ENCODE data around the gene PARVB. TPM values are rescaled to one million over a fixed set of nuclear protein-coding genes. Genes with fewer than 3 reads are reported as not detected.

PARVB gene
- polyA plus RNA-seq, 1 experiment, result 49.5 TPM

DNA sequence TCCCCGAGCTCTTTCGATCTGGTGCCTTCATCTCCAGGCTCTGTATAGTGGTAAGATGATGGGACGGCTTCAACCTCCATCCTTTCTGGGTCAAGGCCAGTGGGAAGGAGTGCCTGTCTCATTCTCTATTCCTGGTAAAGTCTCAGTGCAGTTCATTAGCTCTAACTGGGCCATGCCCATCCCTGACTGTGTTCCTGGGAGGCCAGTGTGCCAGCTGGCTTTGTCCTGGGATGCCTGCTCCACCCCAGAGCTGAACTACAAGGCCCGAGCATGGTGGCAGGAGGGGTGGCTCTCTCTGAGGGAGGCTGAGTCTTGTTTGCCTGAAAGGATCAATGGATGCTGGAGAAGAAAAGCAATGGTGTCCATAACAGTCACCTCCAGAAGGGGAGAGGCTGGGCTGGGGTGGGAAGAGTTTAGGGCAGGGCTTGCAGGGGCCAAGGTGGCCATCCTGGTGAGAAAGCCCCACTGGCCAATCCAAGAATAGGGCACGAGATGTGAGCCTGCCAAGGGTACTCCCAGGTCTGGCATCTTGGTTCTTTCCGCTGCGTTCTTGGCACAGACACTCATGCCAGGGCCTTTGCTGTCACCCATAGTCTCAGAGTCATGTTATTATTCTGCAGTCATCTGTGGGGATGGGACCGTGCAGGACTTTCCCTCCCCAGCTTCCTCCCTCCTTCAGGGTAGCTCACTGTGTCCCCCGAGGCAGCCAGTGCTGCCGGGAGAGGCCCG lies 60.1 kb downstream of the PARVB start:
- DNase-seq (ENCODE audit: low read depth, low spot score), result no peak
- Histone ChIP-seq H3K4me3 (ENCODE audit: low read depth, low read length) (no peak overlapping the region), H3K27me3 (ENCODE audit: control insufficient read depth, insufficient read depth, low read length) (no peaks in the 10 kb centered on the region), H3K9me3 (ENCODE audit: control insufficient read depth, insufficient read depth, low read length) (peaks cover 11% of the 10 kb centered on the region), H3K27ac (ENCODE audit: low read depth, low read length) (no peak overlapping the region)
- ChIA-PET CTCF (interaction anchor here (0.7 to 9.8 kb wide), 4 partner anchors 17 to 542 kb away, joined by 3 to 110 read pairs (median 8); no protein-coding TSS in a partner anchor), POLR2A (no interaction called here)
- TF ChIP-seq, protein P1, sequence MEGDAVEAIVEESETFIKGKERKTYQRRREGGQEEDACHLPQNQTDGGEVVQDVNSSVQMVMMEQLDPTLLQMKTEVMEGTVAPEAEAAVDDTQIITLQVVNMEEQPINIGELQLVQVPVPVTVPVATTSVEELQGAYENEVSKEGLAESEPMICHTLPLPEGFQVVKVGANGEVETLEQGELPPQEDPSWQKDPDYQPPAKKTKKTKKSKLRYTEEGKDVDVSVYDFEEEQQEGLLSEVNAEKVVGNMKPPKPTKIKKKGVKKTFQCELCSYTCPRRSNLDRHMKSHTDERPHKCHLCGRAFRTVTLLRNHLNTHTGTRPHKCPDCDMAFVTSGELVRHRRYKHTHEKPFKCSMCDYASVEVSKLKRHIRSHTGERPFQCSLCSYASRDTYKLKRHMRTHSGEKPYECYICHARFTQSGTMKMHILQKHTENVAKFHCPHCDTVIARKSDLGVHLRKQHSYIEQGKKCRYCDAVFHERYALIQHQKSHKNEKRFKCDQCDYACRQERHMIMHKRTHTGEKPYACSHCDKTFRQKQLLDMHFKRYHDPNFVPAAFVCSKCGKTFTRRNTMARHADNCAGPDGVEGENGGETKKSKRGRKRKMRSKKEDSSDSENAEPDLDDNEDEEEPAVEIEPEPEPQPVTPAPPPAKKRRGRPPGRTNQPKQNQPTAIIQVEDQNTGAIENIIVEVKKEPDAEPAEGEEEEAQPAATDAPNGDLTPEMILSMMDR (IDR thresholded peaks at IDR 0.05; ENCODE audit: low read depth, low read length), result no peak

DNA sequence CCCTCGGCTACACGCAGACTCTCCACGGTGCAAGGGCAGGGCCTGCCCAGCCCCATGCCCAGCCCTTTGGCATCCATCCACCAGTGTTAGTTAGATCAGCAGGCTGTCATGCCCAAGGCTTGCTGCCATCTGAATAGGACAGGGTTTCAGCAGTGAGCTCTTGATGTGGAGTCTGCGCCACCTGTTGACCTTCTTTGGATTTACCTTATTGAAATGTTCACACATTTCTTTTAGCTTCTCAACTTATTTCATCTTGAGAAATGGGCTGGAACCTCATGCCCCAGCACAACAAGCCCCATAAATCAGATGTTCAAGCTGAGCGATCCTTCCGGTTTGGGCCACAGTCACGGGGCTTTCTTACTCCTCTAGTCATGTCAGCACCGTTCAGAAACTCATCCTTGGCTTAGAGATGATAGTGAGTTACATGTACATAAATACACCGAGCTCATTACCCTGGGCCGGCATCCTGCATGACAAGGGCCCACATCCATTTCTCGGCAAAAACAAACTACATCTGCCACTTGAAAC lies 61.7 kb downstream of the PARVB start:
- TF ChIP-seq, protein P1 (IDR thresholded peaks at IDR 0.05; ENCODE audit: low read depth, low read length), result peak; percentile 46
- POLR2A ChIA-PET, result no interaction called here
- Histone ChIP-seq H3K27ac (ENCODE audit: low read depth, low read length) (no peak overlapping the region), H3K9me3 (ENCODE audit: control insufficient read depth, insufficient read depth, low read length) (peaks cover 11% of the 10 kb centered on the region), H3K27me3 (ENCODE audit: control insufficient read depth, insufficient read depth, low read length) (no peaks in the 10 kb centered on the region), H3K4me3 (ENCODE audit: low read depth, low read length) (no peak overlapping the region)
- CTCF ChIA-PET, result interaction anchor here (0.9 to 9.8 kb wide), 5 partner anchors 10 to 540 kb away, joined by 3 to 110 read pairs (median 3); no protein-coding TSS in a partner anchor
- DNase-seq (ENCODE audit: low read depth, low spot score), result no peak

DNA sequence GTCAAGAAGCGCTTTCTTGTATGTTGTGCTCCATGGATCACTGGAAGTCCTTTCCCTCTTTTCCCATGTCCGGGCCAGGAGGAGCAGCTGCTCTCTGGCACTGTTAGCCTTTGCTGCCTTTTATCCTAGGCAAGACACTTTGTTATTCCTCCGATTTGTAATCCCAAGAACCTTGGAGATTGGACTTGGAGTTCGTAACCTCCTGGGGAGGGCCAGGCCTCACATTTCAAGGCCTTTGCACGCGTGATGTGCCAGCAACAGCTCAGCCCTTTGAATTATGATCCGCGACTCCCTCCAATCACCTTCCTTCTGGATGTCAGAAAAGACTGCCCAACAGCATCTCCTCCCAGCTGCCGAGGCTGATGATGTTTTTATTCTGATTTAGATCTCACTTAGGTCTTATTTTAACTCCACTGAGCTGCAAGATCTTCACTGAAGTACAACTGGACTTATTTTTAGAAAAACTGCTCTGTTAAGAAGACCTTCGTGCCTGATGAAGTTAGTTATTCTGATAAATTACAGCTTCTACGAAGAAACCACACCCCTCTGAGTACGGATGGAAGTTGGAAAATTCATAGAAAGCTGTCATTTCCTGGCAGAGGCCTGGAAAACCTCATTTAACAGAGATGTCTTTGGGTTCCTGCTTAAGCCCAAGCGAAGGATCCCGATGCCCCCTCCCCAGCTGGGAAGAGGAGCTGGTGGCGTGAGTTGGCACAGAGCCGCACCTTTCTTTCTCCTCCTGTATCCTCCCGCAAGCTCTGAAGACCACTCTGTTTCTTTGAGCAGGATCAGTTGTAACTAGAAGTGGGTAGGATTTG lies 62.4 kb downstream of the PARVB start:
- Histone ChIP-seq H3K4me3 (ENCODE audit: low read depth, low read length) (no peak overlapping the region), H3K27ac (ENCODE audit: low read depth, low read length) (no peak overlapping the region), H3K27me3 (ENCODE audit: control insufficient read depth, insufficient read depth, low read length) (no peaks in the 10 kb centered on the region), H3K9me3 (ENCODE audit: control insufficient read depth, insufficient read depth, low read length) (peaks cover 11% of the 10 kb centered on the region)
- ChIA-PET POLR2A (no interaction called here), CTCF (interaction anchor here (0.9 to 9.8 kb wide), 5 partner anchors 9 to 539 kb away, joined by 3 to 110 read pairs (median 3); no protein-coding TSS in a partner anchor)
- no peak for DNase-seq (ENCODE audit: low read depth, low spot score)
- TF ChIP-seq, protein P1 (IDR thresholded peaks at IDR 0.05; ENCODE audit: low read depth, low read length), result no peak

DNA sequence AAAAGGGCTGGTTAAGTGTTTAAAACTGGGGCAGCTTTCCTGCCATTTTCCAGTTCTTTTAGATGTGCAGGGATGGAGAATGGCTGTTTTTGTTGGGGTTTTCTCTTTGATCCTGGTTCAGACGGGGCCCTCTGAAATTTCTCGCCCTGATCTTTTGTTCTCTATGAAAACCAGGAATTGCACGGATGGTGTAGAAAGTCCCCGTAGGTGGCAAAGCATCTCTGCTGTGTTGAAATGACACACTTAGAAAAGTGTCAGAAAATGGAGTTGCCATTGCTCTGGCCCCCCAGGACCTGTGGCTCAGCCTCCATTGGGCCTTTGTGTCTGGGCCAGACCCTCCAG lies 63.0 kb downstream of the PARVB start:
- Histone ChIP-seq H3K27me3 (ENCODE audit: control insufficient read depth, insufficient read depth, low read length) (no peaks in the 10 kb centered on the region), H3K9me3 (ENCODE audit: control insufficient read depth, insufficient read depth, low read length) (peaks cover 11% of the 10 kb centered on the region), H3K27ac (ENCODE audit: low read depth, low read length) (no peak overlapping the region), H3K4me3 (ENCODE audit: low read depth, low read length) (no peak overlapping the region)
- no peak for DNase-seq (ENCODE audit: low read depth, low spot score)
- ChIA-PET POLR2A (interaction anchor here (0.7 kb wide), 2 partner anchors 244 to 562 kb away, joined by 3 to 4 read pairs; no protein-coding TSS in a partner anchor), CTCF (interaction anchor here (0.9 to 9.8 kb wide), 3 partner anchors 93 to 543 kb away, joined by 3 to 110 read pairs (median 13); no protein-coding TSS in a partner anchor)
- TF ChIP-seq, protein P1 (IDR thresholded peaks at IDR 0.05; ENCODE audit: low read depth, low read length), result no peak

Measured in AG04450 (cell line).